Measurements from ENCODE around the gene ANKHD1.
"Not testable (repeated sequence)": the region's sequence is repeated elsewhere in the genome, so short reads cannot be mapped to it uniquely, and the experiment has no call there.

Gene ANKHD1

GRCh38 chr5:140421375-140421774, 19.7 kb downstream of the ANKHD1 start:
- not testable (repeated sequence) for DNase-seq

- no peak for DNase-seq
Measured at GRCh38 chr5:140423609-140424008, 22.0 kb downstream of the ANKHD1 start.

GRCh38 chr5:140424135-140424534, 22.5 kb downstream of the ANKHD1 start:
- no peak for DNase-seq

- DNase-seq: not testable (repeated sequence)
Measured at GRCh38 chr5:140427726-140428125, 26.1 kb downstream of the ANKHD1 start.

- DNase-seq: no peak
Measured at GRCh38 chr5:140429724-140430123, 28.1 kb downstream of the ANKHD1 start.

- no peak for DNase-seq
Measured at GRCh38 chr5:140432212-140432611, 30.6 kb downstream of the ANKHD1 start.

- DNase-seq: no peak
Measured at GRCh38 chr5:140432916-140433315, 31.3 kb downstream of the ANKHD1 start.

GRCh38 chr5:140457368-140457767, 55.7 kb downstream of the ANKHD1 start:
- not testable (repeated sequence) for DNase-seq

GRCh38 chr5:140466981-140467742, 65.5 kb downstream of the ANKHD1 start:
- no peak for DNase-seq

GRCh38 chr5:140468188-140468587, 66.6 kb downstream of the ANKHD1 start:
- DNase-seq: peak; percentile 15

GRCh38 chr5:140469259-140469658, 67.6 kb downstream of the ANKHD1 start:
- DNase-seq: no peak

- peak; percentile 22 for DNase-seq
Measured at GRCh38 chr5:140480310-140481014, 78.8 kb downstream of the ANKHD1 start.

GRCh38 chr5:140481758-140482157, 80.1 kb downstream of the ANKHD1 start:
- DNase-seq: peak; percentile 7

- no peak for DNase-seq
Measured at GRCh38 chr5:140483055-140483454, 81.4 kb downstream of the ANKHD1 start.

- DNase-seq: peak; percentile 29
Measured at GRCh38 chr5:140488141-140488540, 86.5 kb downstream of the ANKHD1 start.

GRCh38 chr5:140488914-140489313, 87.3 kb downstream of the ANKHD1 start:
- DNase-seq: no peak

- DNase-seq: no peak
Measured at GRCh38 chr5:140497897-140498296, 96.3 kb downstream of the ANKHD1 start.

- DNase-seq: no peak
Measured at GRCh38 chr5:140498591-140498990, 97.0 kb downstream of the ANKHD1 start.

GRCh38 chr5:140502834-140503233, 101.2 kb downstream of the ANKHD1 start:
- no peak for DNase-seq

GRCh38 chr5:140509898-140510297, 108.3 kb downstream of the ANKHD1 start:
- no peak for DNase-seq

- no peak for DNase-seq
Measured at GRCh38 chr5:140513124-140513523, 111.5 kb downstream of the ANKHD1 start.

- DNase-seq: no peak
Measured at GRCh38 chr5:140524003-140524402, 122.4 kb downstream of the ANKHD1 start.

GRCh38 chr5:140540227-140540626, 138.6 kb downstream of the ANKHD1 start:
- no peak for DNase-seq

- no peak for DNase-seq
Measured at GRCh38 chr5:140542972-140543371, 141.3 kb downstream of the ANKHD1 start.

Measured in HCEC 1CT (cell line).